ENCODE results near the gene EIF1.

DNA sequence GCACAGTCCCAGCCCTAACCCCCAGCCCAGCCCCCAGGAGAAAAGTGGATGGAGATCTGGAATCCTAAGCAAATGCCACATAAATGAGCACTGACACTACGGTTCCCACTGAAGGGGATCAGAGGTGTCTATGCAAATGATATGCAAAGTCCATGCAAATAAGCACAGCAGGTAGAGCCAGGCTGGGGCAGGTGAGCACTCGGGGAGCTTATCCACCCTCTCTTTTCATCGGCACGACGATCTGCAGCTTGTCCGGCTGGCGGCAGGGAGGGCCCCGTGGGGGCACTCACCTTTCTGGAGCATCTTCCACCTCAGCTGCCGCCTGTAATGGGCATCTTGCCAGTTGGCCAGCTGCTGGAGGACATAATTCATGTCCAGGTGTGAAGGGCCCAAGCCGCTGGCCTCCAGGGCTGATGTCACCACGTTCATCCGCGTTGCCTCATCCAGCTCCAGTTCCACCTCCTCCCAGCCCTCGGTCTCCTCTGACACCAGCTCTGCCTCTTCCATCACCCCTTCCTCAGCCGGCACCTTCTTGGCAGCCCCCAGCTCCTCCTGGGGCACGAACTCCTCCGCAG lies 35.9 kb downstream of the EIF1 start:
- TF ChIP-seq POLR2A (IDR thresholded peaks at IDR 0.05; ENCODE audit: low read length) (no peak), GATA1 (IDR thresholded peaks at IDR 0.05; ENCODE audit: low read depth, low read length) (no peak)

Measured in erythroblast (primary cell).